HG02610 (cell line): ENCODE data around the gene UCKL1.
"Not testable (repeated sequence)": the region's sequence is repeated elsewhere in the genome, so short reads cannot be mapped to it uniquely, and the experiment has no call there.

Experiments
- ATAC-seq: cut with Tn5 transposase; IDR thresholded peaks from one replicate; pipeline ENCODE4 v1.9.1; 2021; ENCODE audit warnings: mild to moderate bottlenecking, moderate library complexity; ENCODE audit not compliant: unreplicated experiment

The UCKL1 gene

GRCh38 chr20:63944078-63944941, 11.9 kb downstream of the UCKL1 start:
- ATAC-seq = no peak

GRCh38 chr20:63943808-63944077, 12.5 kb downstream of the UCKL1 start:
- ATAC-seq = no peak

- no peak for ATAC-seq
Measured at GRCh38 chr20:63942969-63943807, 13.0 kb downstream of the UCKL1 start.

- no peak for ATAC-seq
Measured at GRCh38 chr20:63942250-63942951, 13.8 kb downstream of the UCKL1 start.

GRCh38 chr20:63941282-63942081, 14.7 kb downstream of the UCKL1 start:
- ATAC-seq = no peak

- no peak for ATAC-seq
Measured at GRCh38 chr20:63940472-63941266, 15.5 kb downstream of the UCKL1 start.

GRCh38 chr20:63940071-63940471, 16.1 kb downstream of the UCKL1 start:
- no peak for ATAC-seq

GRCh38 chr20:63939061-63939935, 16.9 kb downstream of the UCKL1 start:
- ATAC-seq = no peak

- no peak for ATAC-seq
Measured at GRCh38 chr20:63937596-63937995, 18.6 kb downstream of the UCKL1 start.

GRCh38 chr20:63935447-63935846, 20.8 kb downstream of the UCKL1 start:
- ATAC-seq = no peak

GRCh38 chr20:63934271-63935068, 21.7 kb downstream of the UCKL1 start:
- no peak for ATAC-seq

- ATAC-seq = no peak
Measured at GRCh38 chr20:63933646-63934045, 22.6 kb downstream of the UCKL1 start.

GRCh38 chr20:63932606-63933160, 23.5 kb downstream of the UCKL1 start:
- no peak for ATAC-seq

GRCh38 chr20:63931735-63932134, 24.5 kb downstream of the UCKL1 start:
- ATAC-seq = no peak

- ATAC-seq = no peak
Measured at GRCh38 chr20:63930971-63931553, 25.2 kb downstream of the UCKL1 start.

GRCh38 chr20:63929473-63929883, 26.7 kb downstream of the UCKL1 start:
- ATAC-seq = not testable (repeated sequence)

- ATAC-seq = no peak
Measured at GRCh38 chr20:63929071-63929470, 27.1 kb downstream of the UCKL1 start.
